Fibroblast of mammary gland (primary cell): ENCODE results near the gene ATG13.
"Not testable (repeated sequence)": the region's sequence is repeated elsewhere in the genome, so short reads cannot be mapped to it uniquely, and the experiment has no call there.

Source experiments
- DNase-seq: peaks from one replicate; pipeline ENCODE4 v3.0.0-alpha.2; 2010; ENCODE audit warnings: low read depth
- H3K4me3 ChIP-seq: 2 replicates; pipeline ENCODE4 v1.5.1; 2011; ENCODE audit warnings: low read depth, mild to moderate bottlenecking, low read length, moderate library complexity; ENCODE audit not compliant: control insufficient read depth
- TF ChIP-seq, protein P1 (sequence below): conservative IDR thresholded peaks from 2 replicates; pipeline ENCODE4 v1.5.1; 2011; ENCODE audit warnings: low read depth, low read length, inconsistent platforms; ENCODE audit not compliant: control insufficient read depth, insufficient read depth

ATG13 gene

DNA sequence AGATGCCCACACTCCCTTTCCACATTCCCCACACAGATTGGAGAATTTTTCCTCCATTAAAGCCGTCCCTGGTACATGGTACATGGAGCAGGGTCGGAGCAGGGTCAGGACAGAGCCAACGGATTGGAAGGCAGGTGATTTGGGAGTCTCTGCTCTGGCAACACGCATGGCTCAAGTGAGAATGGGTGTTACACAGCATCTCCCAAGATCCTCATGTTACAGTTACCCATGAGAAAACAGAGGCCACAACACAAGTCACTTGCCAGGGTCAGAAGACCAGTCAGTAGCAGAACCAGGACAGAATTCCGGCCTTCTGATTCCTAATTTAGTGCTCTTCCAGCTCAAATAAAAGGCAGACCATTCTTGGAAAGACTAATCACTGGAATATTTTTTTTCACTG is 94.0 kb downstream of the ATG13 start:
- DNase-seq, result peak; percentile 56
- TF ChIP-seq, protein P1, sequence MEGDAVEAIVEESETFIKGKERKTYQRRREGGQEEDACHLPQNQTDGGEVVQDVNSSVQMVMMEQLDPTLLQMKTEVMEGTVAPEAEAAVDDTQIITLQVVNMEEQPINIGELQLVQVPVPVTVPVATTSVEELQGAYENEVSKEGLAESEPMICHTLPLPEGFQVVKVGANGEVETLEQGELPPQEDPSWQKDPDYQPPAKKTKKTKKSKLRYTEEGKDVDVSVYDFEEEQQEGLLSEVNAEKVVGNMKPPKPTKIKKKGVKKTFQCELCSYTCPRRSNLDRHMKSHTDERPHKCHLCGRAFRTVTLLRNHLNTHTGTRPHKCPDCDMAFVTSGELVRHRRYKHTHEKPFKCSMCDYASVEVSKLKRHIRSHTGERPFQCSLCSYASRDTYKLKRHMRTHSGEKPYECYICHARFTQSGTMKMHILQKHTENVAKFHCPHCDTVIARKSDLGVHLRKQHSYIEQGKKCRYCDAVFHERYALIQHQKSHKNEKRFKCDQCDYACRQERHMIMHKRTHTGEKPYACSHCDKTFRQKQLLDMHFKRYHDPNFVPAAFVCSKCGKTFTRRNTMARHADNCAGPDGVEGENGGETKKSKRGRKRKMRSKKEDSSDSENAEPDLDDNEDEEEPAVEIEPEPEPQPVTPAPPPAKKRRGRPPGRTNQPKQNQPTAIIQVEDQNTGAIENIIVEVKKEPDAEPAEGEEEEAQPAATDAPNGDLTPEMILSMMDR, result no peak
- H3K4me3 ChIP-seq, result no peak overlapping the region

DNA sequence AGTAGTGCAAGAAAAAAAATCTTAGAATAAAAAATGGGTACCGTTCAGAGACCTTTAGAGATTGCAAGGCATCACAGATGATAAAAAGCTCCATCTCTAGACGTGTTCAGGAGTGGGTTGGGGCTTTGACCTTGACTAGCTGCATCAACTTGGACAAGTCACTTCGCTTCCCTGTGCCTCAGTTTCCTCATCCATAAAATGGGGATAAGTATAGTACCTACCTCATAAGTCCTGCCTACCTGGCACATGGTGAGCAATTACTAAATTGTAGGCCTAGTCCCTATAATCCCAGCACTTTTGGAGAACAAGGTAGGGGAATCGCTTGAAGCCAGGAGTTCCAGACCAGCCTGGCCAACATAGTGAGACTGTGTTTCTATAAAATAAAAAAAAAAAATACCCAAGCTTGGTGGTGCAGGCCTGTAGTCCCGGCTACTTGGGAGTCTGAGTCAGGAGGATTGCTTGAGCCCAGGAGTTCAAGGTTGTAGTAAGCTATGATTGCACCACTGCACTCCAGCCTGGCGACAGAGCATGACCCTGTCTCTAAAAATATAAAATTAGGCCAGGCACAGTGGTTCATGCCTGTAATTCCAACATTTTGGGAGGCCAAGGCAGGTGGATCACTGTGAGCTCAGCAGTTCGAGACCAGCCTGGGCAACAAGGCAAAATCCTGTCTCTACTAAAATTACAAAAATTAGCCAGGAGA is 95.7 kb downstream of the ATG13 start:
- TF ChIP-seq, protein P1, result no peak

DNA sequence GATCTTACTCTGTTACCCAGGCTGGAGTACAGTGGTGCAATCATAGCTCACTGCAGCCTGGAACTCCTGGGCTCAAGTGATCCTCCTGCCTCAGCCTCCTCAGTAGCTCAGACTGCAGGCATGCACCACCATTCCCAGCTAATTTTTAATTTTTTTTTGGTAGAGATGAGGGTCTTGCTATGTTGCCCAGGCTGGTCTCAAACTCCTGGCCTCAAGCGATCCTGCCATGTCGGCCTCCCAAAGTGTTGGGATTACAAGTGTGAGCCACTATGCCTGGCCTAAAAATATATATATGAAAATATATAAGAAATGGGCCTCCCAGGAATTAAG is 100.4 kb downstream of the ATG13 start:
- not testable (repeated sequence) for H3K4me3 ChIP-seq, DNase-seq

More for the DNA sequence above, 95.7 kb downstream of the ATG13 start:
- no peak overlapping the region for H3K4me3 ChIP-seq
- DNase-seq, result no peak

DNA sequence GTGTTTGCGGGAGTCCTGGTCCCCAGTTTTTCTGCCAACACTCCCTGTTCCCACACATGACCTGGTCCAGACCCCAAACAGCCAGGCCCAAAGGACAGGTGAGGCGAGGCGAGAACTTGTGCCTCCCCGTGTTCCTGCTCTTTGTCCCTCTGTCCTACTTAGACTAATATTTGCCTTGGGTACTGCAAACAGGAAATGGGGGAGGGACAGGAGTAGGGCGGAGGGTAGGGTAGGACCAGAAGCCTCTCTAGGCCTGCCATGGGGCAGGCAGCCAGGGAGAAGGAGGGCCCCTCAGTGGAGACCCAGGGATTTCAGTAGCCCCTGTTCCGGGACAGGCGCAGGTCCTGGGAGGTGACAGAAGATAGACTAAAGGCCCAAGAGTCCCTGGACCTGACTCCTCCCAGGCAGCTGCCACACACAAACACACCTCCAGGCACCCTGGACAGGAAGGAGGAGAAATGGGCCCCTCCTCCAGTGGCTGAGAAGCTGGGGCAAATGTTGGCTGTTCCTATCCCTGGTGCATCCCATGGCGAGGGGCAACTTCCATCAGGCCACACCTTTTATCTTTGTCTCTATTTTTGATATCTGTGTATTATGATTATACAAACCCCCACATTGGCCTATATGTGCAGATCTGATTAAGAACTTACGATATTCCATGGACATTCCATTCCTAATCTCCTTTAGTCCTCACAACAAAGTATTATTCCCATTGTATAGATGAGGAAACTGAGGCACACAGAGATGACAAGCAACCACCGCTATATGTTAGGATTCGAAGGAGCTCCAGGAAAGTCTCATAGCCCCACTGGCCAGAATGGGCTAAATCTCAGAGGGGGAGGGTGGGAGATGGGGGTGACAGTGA is 101.0 kb downstream of the ATG13 start:
- TF ChIP-seq, protein P1, result no peak
- H3K4me3 ChIP-seq, result no peak overlapping the region
- no peak for DNase-seq

DNA sequence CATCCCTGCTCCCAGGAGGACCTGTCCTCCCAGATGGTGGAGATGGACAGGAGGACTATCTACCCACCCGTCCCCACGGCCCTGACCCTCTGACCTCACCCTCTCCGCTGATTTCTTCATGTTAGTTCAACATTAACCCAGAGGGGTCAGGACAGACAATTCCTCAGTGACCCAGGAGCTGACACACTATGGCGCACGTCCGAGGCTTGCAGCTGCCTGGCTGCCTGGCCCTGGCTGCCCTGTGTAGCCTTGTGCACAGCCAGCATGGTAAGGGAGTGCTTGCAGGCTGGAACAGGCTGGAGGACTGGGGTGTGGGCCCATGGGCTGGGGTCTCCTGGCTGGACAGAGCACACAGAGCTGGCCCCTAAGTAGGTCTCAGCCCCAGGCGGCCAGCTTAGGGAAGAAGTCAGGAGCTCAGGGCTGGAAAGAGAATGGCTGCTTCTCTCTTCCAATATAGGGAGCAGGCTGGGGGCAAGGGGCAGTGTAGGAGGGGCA is 101.7 kb downstream of the ATG13 start, which contains the start of gene F2:
Gene F2, plus strand, starts transcription at position 166 of the 495 bp plus-strand sequence. Its CDS starts 23 bp downstream, at position 189.
- no peak for DNase-seq
- no peak within 1 kb of the TSS for H3K4me3 ChIP-seq
- TF ChIP-seq, protein P1, result no peak

DNA sequence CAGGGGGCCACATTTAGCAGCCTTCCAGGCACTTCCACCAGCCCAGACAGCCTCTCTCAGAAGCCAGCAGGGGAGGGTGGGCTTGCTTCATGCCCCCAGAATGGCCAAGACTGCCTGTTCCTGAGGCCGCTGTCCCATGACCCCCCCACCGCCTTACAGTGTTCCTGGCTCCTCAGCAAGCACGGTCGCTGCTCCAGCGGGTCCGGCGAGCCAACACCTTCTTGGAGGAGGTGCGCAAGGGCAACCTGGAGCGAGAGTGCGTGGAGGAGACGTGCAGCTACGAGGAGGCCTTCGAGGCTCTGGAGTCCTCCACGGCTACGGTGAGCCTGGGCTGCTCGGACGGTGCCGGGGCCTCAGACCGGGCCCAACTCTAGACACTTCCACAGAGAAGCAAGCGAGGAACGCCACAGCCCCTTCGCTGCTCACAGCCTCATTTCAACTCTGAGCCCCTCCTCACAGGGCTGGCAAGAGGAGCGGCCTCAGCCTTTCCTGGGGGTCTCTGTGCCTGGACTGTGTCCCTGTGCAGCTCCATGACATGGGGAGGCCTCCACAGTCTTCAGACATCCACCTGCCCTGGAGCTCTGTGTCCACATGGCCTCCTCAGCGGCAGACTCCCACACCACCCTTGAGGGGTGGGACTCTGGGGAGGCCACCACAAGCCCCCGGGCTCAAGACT is 102.3 kb downstream of the ATG13 start:
- DNase-seq, result no peak
- TF ChIP-seq, protein P1, result no peak
- H3K4me3 ChIP-seq, result no peak overlapping the region
